ENCODE measurements around the gene SIMC1.
"Not testable (repeated sequence)": the region's sequence is repeated elsewhere in the genome, so short reads cannot be mapped to it uniquely, and the experiment has no call there.

The SIMC1 gene

GRCh38 chr5:176195487-176196207, 42.6 kb upstream of the SIMC1 start:
- not testable (repeated sequence) for H3K36me3 ChIP-seq; DNase-seq; H3K4me3 ChIP-seq (ENCODE audit: low read depth, low read length); H3K9me3 ChIP-seq; H3K27me3 ChIP-seq; H3K4me1 ChIP-seq

GRCh38 chr5:176196781-176197180, 41.4 kb upstream of the SIMC1 start:
- H3K4me1 ChIP-seq; DNase-seq; H3K4me3 ChIP-seq (ENCODE audit: low read depth, low read length); H3K9me3 ChIP-seq; H3K27me3 ChIP-seq; H3K36me3 ChIP-seq: not testable (repeated sequence)

- not testable (repeated sequence) for H3K36me3 ChIP-seq; DNase-seq; H3K4me3 ChIP-seq (ENCODE audit: low read depth, low read length); H3K4me1 ChIP-seq; H3K27me3 ChIP-seq; H3K9me3 ChIP-seq
These were observed 40.9 kb upstream of the SIMC1 start for GRCh38 chr5:176197234-176197858.

GRCh38 chr5:176198299-176198698, 39.9 kb upstream of the SIMC1 start:
- not testable (repeated sequence) for H3K36me3 ChIP-seq; H3K4me1 ChIP-seq; H3K27me3 ChIP-seq; DNase-seq; H3K9me3 ChIP-seq; H3K4me3 ChIP-seq (ENCODE audit: low read depth, low read length)

GRCh38 chr5:176198991-176199733, 39.1 kb upstream of the SIMC1 start:
- not testable (repeated sequence) for H3K9me3 ChIP-seq; H3K27me3 ChIP-seq; H3K4me1 ChIP-seq; H3K4me3 ChIP-seq (ENCODE audit: low read depth, low read length); DNase-seq; H3K36me3 ChIP-seq

- not testable (repeated sequence) for H3K9me3 ChIP-seq; H3K27me3 ChIP-seq; DNase-seq; H3K4me3 ChIP-seq (ENCODE audit: low read depth, low read length); H3K4me1 ChIP-seq; H3K36me3 ChIP-seq
These were observed 38.3 kb upstream of the SIMC1 start for GRCh38 chr5:176199803-176200399.

GRCh38 chr5:176201811-176202210, 36.4 kb upstream of the SIMC1 start:
- H3K9me3 ChIP-seq: no peaks in the 10 kb centered on the region
- no peak for DNase-seq
- H3K36me3 ChIP-seq: no peaks in the 10 kb centered on the region
- H3K4me1 ChIP-seq: no peaks in the 10 kb centered on the region
- TF ChIP-seq CTCF (IDR thresholded peaks at IDR 0.05; ENCODE audit: low read depth, low read length): no peak
- no peak overlapping the region for H3K4me3 ChIP-seq (ENCODE audit: low read depth, low read length)
- peaks cover 9% of the 10 kb centered on the region for H3K27me3 ChIP-seq

GRCh38 chr5:176203086-176203485, 35.1 kb upstream of the SIMC1 start:
- Histone ChIP-seq H3K27me3 (peaks cover 9% of the 10 kb centered on the region), H3K4me1 (no peaks in the 10 kb centered on the region), H3K4me3 (ENCODE audit: low read depth, low read length) (no peak overlapping the region), H3K9me3 (no peaks in the 10 kb centered on the region), H3K36me3 (no peaks in the 10 kb centered on the region)
- no peak for DNase-seq
- no peak for TF ChIP-seq CTCF (IDR thresholded peaks at IDR 0.05; ENCODE audit: low read depth, low read length)

GRCh38 chr5:176203535-176203934, 34.7 kb upstream of the SIMC1 start:
- not testable (repeated sequence) for H3K9me3 ChIP-seq; DNase-seq; H3K4me3 ChIP-seq (ENCODE audit: low read depth, low read length); H3K27me3 ChIP-seq; H3K36me3 ChIP-seq; H3K4me1 ChIP-seq

- not testable (repeated sequence) for H3K4me3 ChIP-seq (ENCODE audit: low read depth, low read length); H3K27me3 ChIP-seq; H3K4me1 ChIP-seq; DNase-seq; H3K36me3 ChIP-seq; H3K9me3 ChIP-seq
These were observed 23.7 kb upstream of the SIMC1 start for GRCh38 chr5:176214466-176215021.

- H3K4me1 ChIP-seq; H3K36me3 ChIP-seq; H3K4me3 ChIP-seq (ENCODE audit: low read depth, low read length); DNase-seq; H3K27me3 ChIP-seq; H3K9me3 ChIP-seq: not testable (repeated sequence)
These were observed 21.8 kb upstream of the SIMC1 start for GRCh38 chr5:176216393-176216916.

- H3K4me3 ChIP-seq (ENCODE audit: low read depth, low read length); H3K36me3 ChIP-seq; H3K9me3 ChIP-seq; H3K4me1 ChIP-seq; H3K27me3 ChIP-seq; DNase-seq: not testable (repeated sequence)
These were observed 21.0 kb upstream of the SIMC1 start for GRCh38 chr5:176217188-176217729.

- not testable (repeated sequence) for H3K4me3 ChIP-seq (ENCODE audit: low read depth, low read length); H3K9me3 ChIP-seq; DNase-seq; H3K27me3 ChIP-seq; H3K4me1 ChIP-seq; H3K36me3 ChIP-seq
These were observed 20.5 kb upstream of the SIMC1 start for GRCh38 chr5:176217764-176218163.
